B cell (primary cell): ENCODE results near the gene SPCS1. TPM values are rescaled to one million over a fixed set of nuclear protein-coding genes. Genes with fewer than 3 reads are reported as not detected.

Experiments
- ATAC-seq: fragments of 200-7000 bp; cut with Tn5 transposase; one replicate; pipeline ENCODE4 v1.10.0; 2021; ENCODE audit warnings: low read depth, mild to moderate bottlenecking, moderate number of reproducible peaks, moderate library complexity
- CTCF ChIA-PET: fragments of 350-600 bp; sonication (Branson Sonifier 250); formaldehyde crosslinking; loops from one replicate; lab custom pipeline; 2021; ENCODE audit warnings: antibody characterized with exemption, inconsistent platforms; lab: Charles Lee
- POLR2A ChIA-PET: fragments of 350-600 bp; sonication (Branson Sonifier 250); formaldehyde crosslinking; loops from one replicate; lab custom pipeline; 2021; ENCODE audit warnings: antibody characterized with exemption; lab: Charles Lee
- DNase-seq: peaks from one replicate; pipeline ENCODE4 v3.0.0; 2013
- H2AFZ ChIP-seq: 2 replicates; pipeline ENCODE4 v1.6.1; 2012; ENCODE audit warnings: mild to moderate bottlenecking, low read depth, low read length; ENCODE audit not compliant: insufficient read depth, poor library complexity, severe bottlenecking
- H3K27ac ChIP-seq, 2 donors: 1 replicate in 1 of 2; 2 replicates in 1 of 2; pipeline ENCODE4 v1.5.1; 2012 to 2013; ENCODE audit warnings: low read length in 2 of 2, mild to moderate bottlenecking in 2 of 2, moderate library complexity in 1 of 2
- H3K27me3 ChIP-seq, 4 experiments: fragments of 200-600 bp in 1 of 4; sonication (generic) in 1 of 4; replicated peaks in 1 of 4; 1 replicate in 2 of 4; 2 replicates in 2 of 4; pipeline versions ENCODE4 v1.6.1 to v1.7.0; 2013 to 2016; ENCODE audit warnings: low read length in 3 of 4, mild to moderate bottlenecking in 2 of 4, mixed read lengths in 1 of 4, moderate library complexity in 1 of 4; ENCODE audit not compliant: insufficient read depth in 4 of 4, control insufficient read depth in 3 of 4; ENCODE audit errors: control extremely low read depth in 1 of 4
- H3K36me3 ChIP-seq, 2 experiments: replicated peaks in 1 of 2; 1 replicate in 1 of 2; 2 replicates in 1 of 2; pipeline versions ENCODE4 v1.6.1 to v1.7.1; 2013; ENCODE audit warnings: low read length in 1 of 2; ENCODE audit not compliant: insufficient read depth in 2 of 2, control insufficient read depth in 1 of 2; ENCODE audit errors: control extremely low read depth in 1 of 2, extremely low read depth in 1 of 2
- H3K4me1 ChIP-seq, 2 donors: fragments of 200-600 bp in 1 of 2; sonication (generic) in 1 of 2; 1 replicate in 1 of 2; 2 replicates in 1 of 2; pipeline versions ENCODE4 v1.5.1 to v1.6.1; 2013 to 2017; ENCODE audit warnings: low read length in 2 of 2; ENCODE audit not compliant: control insufficient read depth in 2 of 2, insufficient read depth in 2 of 2
- H3K4me2 ChIP-seq: replicated peaks from 2 replicates; pipeline ENCODE3; 2012; ENCODE audit warnings: mild to moderate bottlenecking, low read depth, low read length; ENCODE audit not compliant: poor library complexity, severe bottlenecking
- H3K4me3 ChIP-seq, 5 experiments: fragments of 200-600 bp in 1 of 5; sonication (generic) in 1 of 5; 1 replicate in 3 of 5; 2 replicates in 2 of 5; pipeline versions ENCODE4 v1.5.1 to v1.7.0; 2011 to 2016; ENCODE audit warnings: low read length in 4 of 5, mild to moderate bottlenecking in 4 of 5, low read depth in 2 of 5, control low read depth in 1 of 5, moderate library complexity in 1 of 5; ENCODE audit not compliant: insufficient read depth in 1 of 5; ENCODE audit errors: control extremely low read depth in 1 of 5, extremely low read depth in 1 of 5
- H3K79me2 ChIP-seq: fragments of 200-600 bp; sonication (generic); one replicate; pipeline ENCODE4 v1.6.0; 2016; ENCODE audit warnings: low read length; ENCODE audit not compliant: control insufficient read depth, insufficient read depth
- H3K9ac ChIP-seq: fragments of 200-600 bp; sonication (generic); 2 replicates; pipeline ENCODE4 v1.6.1; 2017; ENCODE audit warnings: mild to moderate bottlenecking, low read length, moderate library complexity
- H3K9me3 ChIP-seq, 3 donors: one replicate each; pipeline versions ENCODE4 v1.6.1 to v1.7.1; 2013; ENCODE audit warnings: low read length in 2 of 3; ENCODE audit not compliant: control insufficient read depth in 2 of 3, insufficient read depth in 1 of 3; ENCODE audit errors: control extremely low read depth in 1 of 3
- H4K20me1 ChIP-seq: 2 replicates; pipeline ENCODE4 v1.6.0; 2012; ENCODE audit warnings: mild to moderate bottlenecking, low read length; ENCODE audit not compliant: insufficient read depth, control insufficient read depth, poor library complexity, severe bottlenecking
- H3K27ac Mint-ChIP-seq: one replicate; pipeline ENCODE4 v1.8.0; 2021; ENCODE audit warnings: mixed read lengths
- H3K27me3 Mint-ChIP-seq: one replicate; pipeline ENCODE4 v1.8.0; 2021; ENCODE audit warnings: mixed read lengths
- H3K4me1 Mint-ChIP-seq: one replicate; pipeline ENCODE4 v1.8.0; 2021; ENCODE audit warnings: mixed read lengths
- H3K4me3 Mint-ChIP-seq: one replicate; pipeline ENCODE4 v1.8.0; 2021; ENCODE audit warnings: mixed read lengths
- H3K9me3 Mint-ChIP-seq: one replicate; pipeline ENCODE4 v1.8.0; 2022; ENCODE audit warnings: mixed read lengths; ENCODE audit not compliant: insufficient read depth
- EZH2 ChIP-seq: IDR thresholded peaks from 2 replicates; pipeline ENCODE4 v1.6.1; 2012; ENCODE audit warnings: borderline replicate concordance, low read depth, mild to moderate bottlenecking, moderate library complexity, low read length; ENCODE audit not compliant: insufficient read depth, poor library complexity, severe bottlenecking
- WGBS: methylation state at CpG from one replicate; pipeline ENCODE4 v1.1.5; 2013; ENCODE audit warnings: missing lambda C conversion rate; ENCODE audit not compliant: insufficient coverage; 5-methylcytosine and 5-hydroxymethylcytosine counted together
- intact Hi-C: fragments of 100-400 bp; cut with micrococcal nuclease; formaldehyde crosslinking; loops from one replicate; pipeline ENCODE4 v1.10.0; 2022
- polyA plus RNA-seq: library from polyadenylated mRNA; depleted of rRNA; stranded (reverse); fragments of >200 nt; gene quantifications from 2 replicates; pipeline ENCODE4 v1.2.3, GENCODE V29; 2012
- total RNA-seq, 2 donors: library from RNA; stranded (reverse); fragments of 120-200 nt in 1 of 2; gene quantifications; 1 replicate in 1 of 2; 2 replicates in 1 of 2; pipeline versions ENCODE4 v1.2.3 to v1.2.4, GENCODE V29; 2013 to 2022
- TF ChIP-seq, protein P1 (sequence below): fragments of 200-600 bp; IDR thresholded peaks from one replicate; pipeline ENCODE4 v1.8.0; 2022; ENCODE audit warnings: antibody characterized with exemption, mild to moderate bottlenecking

The SPCS1 gene
- total and polyA plus RNA-seq, 2 donors (not counting 1 experiment from before 2014, with no cell fraction given) = 64.5 to 82.2 TPM

DNA sequence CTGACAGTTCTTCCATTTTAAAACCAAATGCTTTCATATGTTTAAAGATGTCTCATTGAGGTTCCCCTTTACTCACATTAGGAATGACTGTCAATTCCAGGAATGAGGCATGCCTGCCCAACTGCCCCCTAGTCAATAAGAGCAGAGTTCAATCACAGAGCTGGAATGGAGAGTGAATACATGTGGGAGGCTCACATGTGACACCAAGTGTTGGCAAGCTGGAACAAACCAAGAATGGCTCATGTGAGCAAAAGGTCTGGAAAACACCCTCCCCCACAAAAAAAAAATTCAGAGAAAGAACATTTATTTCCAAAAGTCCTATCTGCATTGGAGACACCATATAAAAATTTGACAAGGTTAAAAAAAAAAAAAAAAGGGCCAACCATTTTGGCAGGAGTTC lies 23.9 kb upstream of the SPCS1 start:
- Histone ChIP-seq H3K27ac (peak overlapping the region in 1 of 2 donors; percentile 68), H3K36me3 (peaks cover 2 to 34% of the 10 kb centered on the region in 2 experiments), H4K20me1 (peaks cover 20% of the 10 kb centered on the region), H2AFZ (no peak overlapping the region), H3K4me3 (no peak overlapping the region), H3K4me1 (peaks cover 18 to 20% of the 10 kb centered on the region in 2 donors), H3K79me2 (peaks cover 91% of the 10 kb centered on the region), H3K9ac (no peak overlapping the region), H3K9me3 (no peaks in the 10 kb centered on the region), H3K4me2 (no peak overlapping the region), H3K27me3 (no peaks in the 10 kb centered on the region)
- ATAC-seq (no peak), DNase-seq (no peak)
- no peak overlapping the region for H3K4me3 Mint-ChIP-seq
- no peaks in the 10 kb centered on the region for H3K27me3 Mint-ChIP-seq
- H3K9me3 Mint-ChIP-seq = no peaks in the 10 kb centered on the region
- H3K4me1 Mint-ChIP-seq = peaks cover 37% of the 10 kb centered on the region
- H3K27ac Mint-ChIP-seq = no peak overlapping the region
- POLR2A ChIA-PET = no interaction called here
- intact Hi-C loops = no loop called here
- CTCF ChIA-PET = interaction anchor here (0.9 kb wide), 1 partner anchor 223 kb away, joined by 3 read pairs; no protein-coding TSS in a partner anchor
- no peak for TF ChIP-seq EZH2
- TF ChIP-seq, protein P1, sequence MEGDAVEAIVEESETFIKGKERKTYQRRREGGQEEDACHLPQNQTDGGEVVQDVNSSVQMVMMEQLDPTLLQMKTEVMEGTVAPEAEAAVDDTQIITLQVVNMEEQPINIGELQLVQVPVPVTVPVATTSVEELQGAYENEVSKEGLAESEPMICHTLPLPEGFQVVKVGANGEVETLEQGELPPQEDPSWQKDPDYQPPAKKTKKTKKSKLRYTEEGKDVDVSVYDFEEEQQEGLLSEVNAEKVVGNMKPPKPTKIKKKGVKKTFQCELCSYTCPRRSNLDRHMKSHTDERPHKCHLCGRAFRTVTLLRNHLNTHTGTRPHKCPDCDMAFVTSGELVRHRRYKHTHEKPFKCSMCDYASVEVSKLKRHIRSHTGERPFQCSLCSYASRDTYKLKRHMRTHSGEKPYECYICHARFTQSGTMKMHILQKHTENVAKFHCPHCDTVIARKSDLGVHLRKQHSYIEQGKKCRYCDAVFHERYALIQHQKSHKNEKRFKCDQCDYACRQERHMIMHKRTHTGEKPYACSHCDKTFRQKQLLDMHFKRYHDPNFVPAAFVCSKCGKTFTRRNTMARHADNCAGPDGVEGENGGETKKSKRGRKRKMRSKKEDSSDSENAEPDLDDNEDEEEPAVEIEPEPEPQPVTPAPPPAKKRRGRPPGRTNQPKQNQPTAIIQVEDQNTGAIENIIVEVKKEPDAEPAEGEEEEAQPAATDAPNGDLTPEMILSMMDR = no peak

DNA sequence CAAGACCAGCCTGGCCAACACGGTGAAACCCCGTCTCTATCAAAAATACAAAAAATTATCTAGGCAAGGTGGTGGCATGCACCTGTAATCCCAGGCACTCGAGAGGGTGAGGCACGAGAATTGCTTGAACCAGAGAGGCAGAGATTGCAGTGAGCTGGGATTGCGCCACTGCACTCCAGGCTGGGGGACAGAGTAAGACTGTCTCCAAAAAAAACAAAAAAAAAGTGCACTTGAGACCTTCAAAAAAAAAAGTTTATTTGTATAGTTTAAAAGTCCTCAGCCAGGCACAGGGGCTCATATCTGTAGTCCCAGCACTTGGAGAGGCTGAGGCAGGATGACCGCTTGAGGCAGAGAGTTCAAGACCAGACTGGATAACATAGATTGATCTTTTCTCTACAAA lies 22.3 kb upstream of the SPCS1 start:
- H3K4me1 ChIP-seq = peaks cover 20 to 21% of the 10 kb centered on the region in 2 donors
- peaks cover 88% of the 10 kb centered on the region for H3K79me2 ChIP-seq
- H3K9me3 ChIP-seq = no peaks in the 10 kb centered on the region
- peaks cover 24% of the 10 kb centered on the region for H4K20me1 ChIP-seq
- H3K27me3 Mint-ChIP-seq = no peaks in the 10 kb centered on the region
- H3K27ac Mint-ChIP-seq = peak overlapping the region; percentile 37
- peaks cover 39% of the 10 kb centered on the region for H3K4me1 Mint-ChIP-seq
- no peaks in the 10 kb centered on the region for H3K9me3 Mint-ChIP-seq
- no peak overlapping the region for H3K4me2 ChIP-seq
- H3K4me3 ChIP-seq = no peak overlapping the region
- H2AFZ ChIP-seq = no peak overlapping the region
- H3K4me3 Mint-ChIP-seq = no peak overlapping the region
- WGBS = 100% methylated on average over 1 of the region's 6 CpGs
- ChIA-PET POLR2A (no interaction called here), CTCF (interaction anchor here (0.7 kb wide), 1 partner anchor 1340 kb away, joined by 7 read pairs; no protein-coding TSS in a partner anchor)
- DNase-seq = no peak
- ATAC-seq = no peak
- peak overlapping the region in 1 of 2 donors; percentile 97 for H3K27ac ChIP-seq
- H3K9ac ChIP-seq = no peak overlapping the region
- no peaks in the 10 kb centered on the region for H3K27me3 ChIP-seq
- TF ChIP-seq, protein P1 = no peak
- no peak for TF ChIP-seq EZH2
- peaks cover 0 to 37% of the 10 kb centered on the region in 2 experiments for H3K36me3 ChIP-seq
- intact Hi-C loops = loop anchor here (2.0 kb wide), 1 partner anchor 363 kb away; the partner anchor contains the start of gene SFMBT1
